Amygdala (tissue), 56 donors: ENCODE results near the gene SPI1.

Experiments used
- DNase-seq, 56 donors: peaks; one replicate each; lab custom pipeline; 2025; lab: John Stamatoyannopoulos, UW

Gene SPI1

DNA sequence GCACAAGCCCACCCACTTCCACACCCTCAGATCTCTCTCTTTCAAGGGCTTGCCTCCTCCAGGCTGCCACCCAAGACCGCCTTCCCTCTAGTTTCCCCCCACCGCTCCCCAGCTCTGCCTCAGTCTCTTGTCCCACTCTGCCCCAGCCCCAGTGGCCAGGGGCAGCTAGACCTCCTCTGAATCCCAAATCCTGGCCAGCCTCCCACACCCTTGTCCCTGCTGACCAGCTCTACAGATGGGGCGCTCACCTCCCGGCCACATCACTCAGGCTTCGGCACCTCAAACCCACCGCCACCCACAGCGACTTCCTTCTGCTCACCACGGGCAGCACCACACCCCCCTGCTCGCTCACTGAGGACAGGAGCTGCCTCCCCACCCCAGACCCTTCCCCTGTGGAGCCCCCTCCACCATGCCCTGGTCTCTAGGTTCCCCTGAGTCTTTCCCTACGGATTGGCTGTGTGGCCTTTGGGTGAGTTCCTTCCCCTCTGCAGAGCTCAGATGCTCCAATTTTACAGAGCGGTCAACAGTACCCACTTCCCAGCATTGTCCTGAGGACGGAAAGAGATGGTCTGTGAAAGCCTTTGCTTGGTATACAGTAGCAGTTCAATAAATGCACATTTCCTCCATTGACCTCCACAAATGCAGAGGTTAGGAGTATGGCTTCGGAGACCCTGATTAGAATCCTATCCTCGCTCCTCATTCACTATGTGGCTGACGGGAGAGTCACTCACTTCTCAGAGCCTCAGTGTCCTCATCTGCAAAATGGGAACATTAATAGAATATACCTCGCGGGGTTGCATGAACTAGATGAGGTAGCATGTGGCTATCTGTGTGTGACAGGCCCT is 11.5 kb upstream of the SPI1 start:
- no peak for DNase-seq

DNA sequence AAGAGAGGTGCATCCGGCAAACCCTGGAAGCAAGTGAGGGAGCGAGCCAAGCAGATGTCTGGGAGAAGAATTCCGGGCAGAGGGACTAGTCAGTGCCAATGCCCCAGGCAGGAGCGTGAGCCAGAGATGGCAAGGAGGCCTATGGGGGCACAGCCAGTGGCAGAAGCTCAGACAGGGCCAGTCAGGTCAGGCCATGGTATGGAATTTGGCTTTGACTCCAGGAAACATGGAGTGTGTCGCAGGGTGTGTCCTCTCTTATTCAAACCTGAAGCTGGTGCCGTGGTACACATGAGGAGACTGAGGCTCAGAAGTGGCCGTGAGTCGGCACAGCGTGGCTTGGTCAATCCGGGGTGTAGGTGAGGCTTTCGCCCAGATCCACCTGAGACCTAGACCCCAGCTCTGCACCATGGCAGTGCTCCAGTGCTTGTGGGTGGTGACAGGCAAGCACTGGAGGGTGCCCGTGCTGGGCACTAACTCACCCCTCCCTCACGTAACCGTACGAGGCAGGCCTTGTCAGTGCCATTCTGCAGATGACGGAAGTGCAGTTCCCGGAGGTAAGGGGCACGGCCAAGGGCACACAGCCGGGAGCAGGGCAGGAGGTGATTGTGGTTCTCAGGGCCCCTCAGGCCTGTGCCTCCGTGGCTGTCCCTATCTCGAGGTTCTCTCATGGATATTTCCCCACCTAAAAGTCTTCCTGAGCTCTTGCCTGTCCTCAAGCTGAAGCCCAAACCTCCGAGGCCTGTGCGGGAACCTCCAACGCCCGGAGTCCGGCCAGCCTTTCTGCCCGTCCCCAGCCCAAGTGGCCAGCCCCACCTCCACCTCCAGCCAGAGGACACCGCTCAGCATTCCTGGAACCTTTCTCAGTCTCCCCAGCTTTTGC is 10.6 kb upstream of the SPI1 start:
- no peak for DNase-seq

DNA sequence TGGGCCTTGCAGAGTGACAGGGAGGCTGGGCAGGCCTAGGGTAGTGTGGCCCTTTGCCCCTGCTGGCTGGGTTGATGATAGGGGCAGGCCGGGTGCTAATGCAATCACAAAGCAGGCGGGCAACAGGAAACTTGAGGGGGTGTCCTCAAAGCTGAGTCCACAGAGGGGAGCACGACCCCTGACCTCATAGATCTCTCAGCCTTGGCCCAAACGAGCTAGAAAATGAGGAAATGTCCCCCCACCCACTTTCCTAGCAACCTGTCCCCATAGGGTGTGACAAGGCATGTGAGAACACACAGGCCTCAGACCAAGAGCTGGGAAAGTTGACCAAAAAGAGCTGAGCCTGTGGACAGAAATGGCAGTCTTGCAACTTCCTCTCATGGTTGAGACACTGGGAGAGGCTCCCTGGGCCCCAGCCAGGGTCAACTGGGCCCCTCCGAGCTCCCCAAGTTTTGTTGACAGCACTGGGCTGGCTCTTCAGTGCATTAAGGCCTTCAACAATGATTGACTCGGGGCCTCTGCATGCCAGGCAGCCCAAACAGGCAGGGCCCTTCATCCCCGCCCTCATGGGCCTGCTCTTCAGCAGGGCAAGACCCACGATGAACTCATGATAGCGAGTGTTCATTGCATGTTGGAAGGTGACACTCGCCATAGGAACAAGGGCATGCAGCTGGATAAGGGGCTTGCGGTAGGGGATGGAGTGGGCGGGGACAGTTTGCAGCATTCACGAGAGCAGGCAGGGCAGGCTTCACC is 9.8 kb upstream of the SPI1 start:
- no peak for DNase-seq

DNA sequence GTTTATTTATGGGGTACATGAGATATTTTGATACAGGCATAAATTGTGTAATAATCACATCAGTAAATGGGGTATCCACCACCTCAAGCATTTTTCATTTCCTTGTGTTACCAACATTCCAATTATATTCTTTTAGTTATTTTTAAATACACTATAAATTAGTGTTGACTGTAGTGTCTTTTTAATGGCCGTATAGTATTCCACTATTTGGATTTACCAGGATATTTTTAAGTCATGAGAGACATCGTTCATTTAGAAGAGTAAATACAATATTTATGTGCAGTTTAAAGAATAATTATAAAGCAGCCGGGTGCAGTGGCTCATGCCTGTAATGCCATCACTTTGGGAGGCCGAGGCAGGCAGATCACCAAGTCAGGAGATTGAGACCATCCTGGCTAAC is 6.2 kb upstream of the SPI1 start:
- no peak for DNase-seq

DNA sequence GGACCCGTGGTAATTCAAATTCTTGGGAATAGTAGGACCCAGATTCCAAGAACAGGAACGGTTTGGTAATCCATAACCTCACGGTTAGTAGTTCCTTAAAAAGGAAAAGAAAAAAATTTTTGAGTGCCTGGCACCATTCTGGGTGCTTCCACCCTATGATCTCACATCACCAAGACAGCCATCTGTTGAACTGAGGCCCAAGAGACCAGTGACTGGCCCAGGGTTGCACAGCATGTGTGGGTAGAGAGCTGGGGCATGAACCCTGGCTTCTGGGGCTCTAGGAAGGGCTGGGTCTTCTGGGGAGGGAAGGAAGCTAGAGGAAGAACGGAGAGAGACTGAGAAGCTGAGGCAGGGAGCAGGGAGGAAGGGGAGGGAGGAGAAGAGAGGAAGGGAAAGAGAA is 4.7 kb upstream of the SPI1 start:
- no peak for DNase-seq

DNA sequence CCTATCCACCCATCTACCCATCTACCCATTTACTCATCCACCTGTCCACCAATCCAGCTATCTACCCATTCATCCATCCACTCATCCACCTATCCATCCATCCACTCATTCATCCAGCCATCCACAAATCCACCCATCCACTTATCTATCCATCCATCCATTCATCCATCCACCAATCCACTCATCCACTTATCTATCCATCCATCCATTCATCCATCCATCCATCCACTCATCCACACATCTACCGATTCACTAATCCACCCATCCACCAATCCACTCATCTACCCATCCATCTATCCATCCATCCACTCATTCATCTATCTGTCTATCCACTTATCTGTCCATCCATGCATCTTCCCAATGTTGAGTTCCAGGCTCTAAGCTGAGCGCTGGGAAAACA is 1.7 kb upstream of the SPI1 start:
- no peak for DNase-seq

DNA sequence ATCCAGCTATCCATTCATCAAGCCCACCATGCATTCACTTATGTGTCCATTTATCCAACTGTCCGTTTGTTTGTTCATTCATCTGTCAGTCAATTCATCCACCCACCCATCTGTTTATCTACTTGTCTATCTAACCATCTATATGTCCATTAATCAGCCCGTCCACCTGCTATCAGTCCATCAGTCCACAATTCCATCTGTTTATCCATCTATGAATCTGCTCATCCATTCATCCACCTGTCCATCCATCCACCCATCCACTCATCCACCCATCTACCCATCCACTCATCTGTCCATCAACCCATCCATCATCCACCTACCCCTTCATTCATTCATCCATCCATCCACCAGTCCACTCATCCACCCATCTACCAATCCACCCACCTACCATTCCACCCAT is 970 bp upstream of the SPI1 start:
- no peak for DNase-seq

DNA sequence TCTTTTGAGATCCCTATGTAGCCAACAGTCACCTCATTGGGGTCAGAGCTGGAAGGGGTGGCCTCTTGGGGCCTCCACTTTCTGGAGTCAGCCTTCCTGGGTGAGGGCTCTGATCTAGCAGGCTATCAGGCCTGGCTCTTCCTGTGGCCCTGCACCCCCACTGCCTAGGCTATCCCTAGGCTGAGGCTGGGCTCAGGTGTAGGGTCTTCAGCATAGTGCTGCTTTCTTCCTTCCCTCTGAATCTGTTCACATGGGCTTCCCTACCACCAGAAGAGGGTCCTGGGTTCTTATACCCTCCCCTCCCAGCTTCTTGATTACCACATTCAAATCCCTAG is 456 bp upstream of the SPI1 start:
- DNase-seq = no peak

DNA sequence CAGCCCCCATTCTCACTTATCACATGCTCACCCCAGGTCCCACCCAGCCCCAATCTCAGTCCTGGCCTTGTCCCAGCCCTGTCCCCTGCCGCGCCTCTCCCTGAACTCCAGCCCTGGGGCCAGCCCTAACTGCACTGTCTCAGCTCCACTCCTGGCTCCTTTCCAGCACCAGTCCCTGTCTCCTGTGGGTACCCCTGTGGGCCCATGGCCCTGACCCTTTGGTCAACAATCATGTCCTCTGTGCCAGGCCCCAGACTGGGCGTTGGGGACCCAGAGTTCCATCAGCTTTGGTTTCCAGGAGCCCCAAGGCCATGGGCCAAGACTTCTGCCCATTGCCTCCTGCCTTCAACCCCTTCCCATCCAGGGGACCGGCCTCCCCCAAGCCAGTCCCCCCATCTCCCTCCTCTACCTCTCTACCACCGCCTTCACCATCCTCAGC is 757 bp downstream of the SPI1 start:
- no peak for DNase-seq

DNA sequence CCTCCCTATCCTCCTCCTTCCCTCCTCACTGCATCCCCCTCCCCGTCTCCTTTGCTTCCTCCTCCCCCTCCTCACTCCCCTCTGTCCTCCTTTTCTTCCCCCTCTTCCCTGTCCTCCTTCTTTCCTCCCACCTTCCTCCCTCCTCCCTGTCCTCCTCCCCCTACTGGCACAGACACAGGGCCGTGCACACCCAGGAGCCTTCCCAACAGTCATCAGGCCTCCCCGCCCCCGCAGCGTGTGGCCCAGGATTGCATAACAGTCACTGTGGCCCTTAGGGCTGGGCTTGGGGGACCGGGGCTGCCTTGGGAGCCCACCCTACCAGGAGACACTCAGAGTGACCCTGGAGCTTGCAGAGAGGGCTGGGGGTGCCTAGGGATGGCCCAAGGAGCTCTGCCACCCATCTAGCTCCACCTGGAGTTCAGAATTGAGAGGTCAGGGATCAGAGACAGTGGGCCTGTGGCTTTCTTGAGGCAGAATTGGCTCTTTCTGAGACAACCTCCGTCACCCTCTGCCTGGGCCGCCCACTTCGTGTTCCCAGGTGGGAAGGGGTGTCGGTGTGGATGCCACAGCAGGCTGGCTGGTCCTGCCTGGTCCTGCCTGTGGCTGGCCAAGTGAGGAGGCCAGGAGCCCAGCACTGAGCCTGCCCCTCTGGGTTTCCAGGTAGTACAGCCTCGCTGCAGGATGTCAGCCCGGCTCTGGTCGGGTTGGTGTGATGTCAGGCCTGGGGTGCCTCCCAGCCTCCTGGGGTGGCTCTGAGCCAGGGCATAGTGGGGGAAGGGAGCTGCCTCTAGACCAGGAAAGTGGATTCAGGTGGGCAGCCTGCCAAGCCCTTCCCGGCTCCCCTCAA is 1.6 kb downstream of the SPI1 start:
- peak in 4 of 56 donors; percentile 14 to 33 (median 26) for DNase-seq

DNA sequence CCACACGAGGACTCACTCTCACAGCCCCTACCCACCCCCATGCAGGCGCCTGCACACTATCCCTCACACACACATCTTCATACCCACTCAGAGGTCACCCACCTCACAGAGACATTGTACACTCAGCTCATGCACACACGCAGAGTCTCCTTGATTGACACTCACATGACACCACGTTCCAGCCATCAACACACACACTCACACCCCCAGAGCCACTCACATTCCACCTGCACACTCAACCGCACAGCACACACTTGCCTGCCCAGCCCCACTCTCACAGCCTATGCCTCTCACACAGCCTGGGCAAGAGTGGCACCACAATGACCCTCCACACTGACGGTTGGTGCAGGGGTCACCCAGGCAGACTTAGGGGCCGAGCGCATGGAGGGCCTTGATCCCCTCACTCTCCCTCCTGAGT is 2.2 kb downstream of the SPI1 start:
- no peak for DNase-seq

DNA sequence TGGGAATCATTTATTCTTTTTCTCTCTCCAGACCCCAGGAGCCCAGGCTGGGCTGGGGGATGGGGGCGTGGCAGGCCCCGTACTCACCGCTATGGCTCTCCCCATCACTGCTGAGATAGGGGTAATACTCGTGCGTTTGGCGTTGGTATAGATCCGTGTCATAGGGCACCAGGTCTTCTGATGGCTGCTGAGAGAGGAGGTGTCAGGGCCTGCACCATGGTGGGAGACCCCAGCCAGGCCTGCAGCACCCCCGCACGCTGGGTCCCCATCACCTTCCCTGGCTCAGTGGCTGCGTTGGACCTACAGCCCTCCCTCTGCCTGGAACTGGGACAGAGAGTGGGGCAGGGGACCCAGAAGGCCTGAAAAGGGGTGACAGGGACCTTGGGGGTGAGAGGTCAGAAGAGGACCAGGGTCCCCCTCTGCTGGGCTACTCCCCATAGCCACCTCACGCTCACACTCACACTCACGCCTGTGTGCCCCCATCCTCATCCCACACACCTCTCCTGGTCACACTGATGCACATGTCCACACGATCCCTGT is 2.7 kb downstream of the SPI1 start:
- DNase-seq = no peak

DNA sequence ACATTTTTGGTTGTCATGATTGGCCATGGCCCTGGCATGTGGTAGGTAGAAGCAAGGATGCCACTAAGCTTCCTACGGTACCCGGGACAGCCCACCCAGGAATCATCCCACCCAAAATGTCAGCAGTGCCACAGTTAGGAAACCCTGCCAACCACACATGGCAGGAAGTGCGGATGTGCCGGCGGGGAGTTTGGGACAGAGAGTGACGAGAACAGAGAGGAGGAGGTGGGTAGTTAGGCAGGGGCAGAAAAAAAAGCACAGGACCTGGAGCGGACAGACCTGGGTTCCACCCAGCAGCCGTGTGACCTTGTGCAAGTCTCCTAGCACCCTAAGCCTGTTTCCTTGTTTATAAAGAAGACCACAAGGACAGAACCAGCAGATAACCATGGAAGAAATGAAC is 3.3 kb downstream of the SPI1 start:
- no peak for DNase-seq

DNA sequence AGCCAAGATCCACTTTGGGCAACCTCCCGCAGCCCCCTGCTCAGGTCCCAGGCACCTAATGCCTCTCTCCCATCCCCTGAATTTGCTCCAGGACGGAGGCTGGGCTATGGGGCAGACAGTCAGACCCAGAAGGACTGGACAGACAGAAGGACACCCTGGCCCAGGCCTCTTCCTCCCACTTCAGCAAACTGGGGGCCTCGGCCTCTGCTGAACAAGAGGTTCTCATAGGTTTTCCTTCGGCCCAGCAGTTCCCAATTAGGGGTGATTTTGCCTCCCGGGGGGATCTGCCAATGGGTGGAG is 3.7 kb downstream of the SPI1 start:
- no peak for DNase-seq

DNA sequence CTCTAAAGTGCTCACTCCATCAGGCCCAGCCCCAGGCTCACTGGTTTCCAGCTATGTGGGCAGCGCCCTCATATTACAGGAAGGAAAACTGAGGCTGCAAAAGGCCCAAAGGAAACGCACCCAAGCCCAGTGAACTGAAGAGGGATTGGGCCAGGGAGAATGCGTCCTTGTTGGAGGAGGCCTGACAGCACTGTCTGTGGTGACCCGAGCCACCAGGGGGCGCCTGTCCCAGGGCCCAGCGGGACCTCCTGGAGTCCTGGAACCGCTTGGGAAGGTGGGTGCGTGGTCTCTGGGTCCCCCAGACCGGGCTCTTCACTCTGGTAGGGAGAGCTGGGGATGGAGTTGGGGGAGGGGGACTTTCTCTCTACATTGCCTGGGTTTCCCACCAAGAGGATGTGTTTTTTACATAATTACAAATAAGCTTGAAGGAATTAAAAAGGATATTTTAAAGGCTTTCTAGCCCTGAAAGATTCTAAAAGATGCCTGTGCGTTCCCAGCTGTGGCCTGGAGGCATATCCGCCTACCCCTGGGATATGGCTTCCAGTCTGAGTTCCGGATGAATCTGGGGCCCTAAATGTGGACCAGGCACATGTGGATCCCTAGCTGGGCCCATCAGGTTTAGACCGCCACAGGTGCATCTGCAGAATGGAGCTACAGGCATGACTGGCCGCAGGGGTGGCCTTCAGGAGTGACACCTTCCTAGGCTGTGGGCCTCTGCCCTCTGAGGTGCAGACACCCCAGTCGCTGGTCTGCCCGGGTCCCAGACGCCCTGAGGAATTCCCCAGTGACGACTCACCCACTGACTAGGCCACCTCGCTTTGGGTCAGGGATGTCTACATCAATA is 4.2 kb downstream of the SPI1 start:
- peak in 40 of 56 donors; percentile 12 to 86 (median 54) for DNase-seq

DNA sequence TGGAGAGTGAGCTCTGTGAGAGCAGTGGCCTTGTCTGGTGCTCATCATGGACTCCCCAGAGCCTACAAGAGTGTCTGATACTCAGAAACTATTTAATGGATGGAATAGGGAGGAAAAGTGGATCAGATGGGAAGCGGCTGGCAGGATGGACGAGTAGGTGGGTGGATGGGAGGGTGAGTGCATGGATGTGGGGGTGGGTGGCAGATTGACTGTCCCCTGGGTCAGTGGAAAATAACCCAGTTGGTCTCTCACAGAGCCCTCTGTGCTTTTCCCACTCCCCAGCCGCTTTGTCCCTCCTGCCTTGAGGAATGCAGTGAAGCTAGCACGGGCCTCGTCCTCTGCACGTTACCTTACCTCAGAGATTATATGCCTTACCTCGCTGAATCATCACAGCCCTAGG is 5.9 kb downstream of the SPI1 start:
- DNase-seq = no peak

DNA sequence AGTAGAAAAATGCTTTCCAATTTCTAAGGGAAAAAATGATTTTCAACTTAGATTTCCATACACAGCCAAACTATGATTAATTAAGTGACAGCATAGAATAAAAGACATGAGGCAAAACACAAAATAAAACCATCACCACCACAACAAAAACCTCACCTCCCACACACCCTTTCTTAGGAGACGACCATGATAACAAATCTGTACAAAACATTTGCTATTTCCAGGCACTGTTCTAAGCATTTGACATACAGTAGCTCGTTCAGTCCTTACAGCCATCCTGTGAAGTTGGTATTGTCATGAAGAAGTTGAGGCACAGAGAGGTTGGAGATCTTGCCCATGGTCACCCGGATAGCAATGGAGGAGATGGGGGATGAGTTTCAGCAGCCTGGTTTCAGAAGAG is 8.7 kb downstream of the SPI1 start:
- DNase-seq = no peak

DNA sequence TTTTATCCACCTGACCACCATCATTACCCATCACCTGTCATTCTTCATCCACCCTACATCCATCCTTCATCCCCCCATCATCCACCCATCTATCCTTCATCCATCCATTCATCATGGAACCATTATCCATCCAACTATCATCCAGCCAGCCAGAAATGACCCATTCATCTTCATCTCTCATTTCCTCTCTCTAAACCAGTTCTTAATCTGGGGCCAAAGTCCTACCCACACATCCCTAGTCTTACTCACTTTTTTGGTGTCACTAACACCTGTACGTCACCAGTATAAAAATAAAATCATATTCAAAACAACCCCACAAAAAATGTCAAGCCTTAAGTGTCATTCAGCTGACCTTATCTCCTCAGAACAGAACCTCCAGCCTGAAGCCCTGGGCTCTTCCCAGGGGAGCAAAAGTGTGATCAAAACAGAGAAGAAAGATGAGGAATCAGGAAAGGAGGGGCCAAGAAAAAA is 12.3 kb downstream of the SPI1 start:
- no peak for DNase-seq

DNA sequence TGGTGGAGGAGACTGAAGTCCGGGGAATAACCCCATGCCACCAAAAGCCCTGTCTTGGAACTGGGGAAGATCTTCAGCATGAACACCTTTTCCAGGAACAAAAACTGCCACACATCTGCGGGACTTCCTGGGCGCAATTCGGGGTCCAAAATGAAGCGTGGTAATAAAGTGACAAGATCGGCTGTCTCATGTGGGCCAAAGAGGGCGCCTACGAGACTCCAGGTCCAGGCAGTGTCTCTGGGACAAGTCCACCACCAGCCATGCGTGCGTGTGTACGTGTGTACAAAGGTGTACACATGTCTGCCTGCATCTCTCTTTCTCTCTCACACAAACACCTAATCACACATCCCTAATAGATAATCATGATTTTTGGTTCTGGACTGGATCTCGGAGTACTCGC is 16.9 kb downstream of the SPI1 start:
- DNase-seq = no peak
